Esophagus squamous epithelium (tissue), 5 donors: ENCODE data around the gene CAMK2A. TPM values are rescaled to one million over a fixed set of nuclear protein-coding genes. Genes with fewer than 3 reads are reported as not detected.

ENCODE experiments used
- DNase-seq: peaks from one replicate; lab custom pipeline; 2025; lab: John Stamatoyannopoulos, UW
- H3K27ac ChIP-seq, 4 donors: fragments of 200-600 bp; sonication (generic); one replicate each; pipeline ENCODE4 v1.5.1; 2016 to 2019; ENCODE audit warnings: mild to moderate bottlenecking in 1 of 4
- H3K27me3 ChIP-seq, 4 donors: fragments of 200-600 bp; sonication (generic); 1 replicate in 3 of 4; 2 replicates in 1 of 4; pipeline versions ENCODE4 v1.5.1 to v1.6.0; 2017 to 2021; ENCODE audit warnings: antibody characterized with exemption in 1 of 4
- H3K36me3 ChIP-seq, 3 donors: fragments of 200-600 bp; sonication (generic); one replicate each; pipeline ENCODE4 v1.5.1; 2016 to 2019
- H3K4me1 ChIP-seq, 3 donors: fragments of 200-600 bp; sonication (generic); one replicate each; pipeline ENCODE4 v1.5.1; 2017 to 2019
- H3K4me3 ChIP-seq, 4 donors: fragments of 200-600 bp; sonication (generic); 1 replicate in 3 of 4; 2 replicates in 1 of 4; pipeline ENCODE4 v1.5.1; 2016 to 2019; ENCODE audit warnings: mild to moderate bottlenecking in 2 of 4, moderate library complexity in 1 of 4
- H3K9me3 ChIP-seq, 3 donors: fragments of 200-600 bp; sonication (generic); one replicate each; pipeline ENCODE4 v1.5.1; 2016 to 2019
- CTCF ChIP-seq, 6 experiments: fragments of 450-650 bp in 4 of 6; fragments of 200-600 bp in 2 of 6; sonication (generic) in 2 of 6; IDR thresholded peaks; one replicate each; pipeline ENCODE4 v1.5.1; 2016 to 2019; ENCODE audit warnings: antibody characterized with exemption in 6 of 6, mild to moderate bottlenecking in 4 of 6, moderate library complexity in 4 of 6
- POLR2A ChIP-seq, 4 donors: fragments of 450-650 bp; IDR thresholded peaks; one replicate each; pipeline ENCODE4 v1.6.1; 2017; ENCODE audit warnings: antibody characterized with exemption in 4 of 4, mild to moderate bottlenecking in 4 of 4, moderate library complexity in 3 of 4
- WGBS, 2 donors: methylation state at CpG; one replicate each; pipeline ENCODE4 v1.1.5; 2018; 5-methylcytosine and 5-hydroxymethylcytosine counted together
- intact Hi-C: fragments of 100-400 bp; cut with DNase I; formaldehyde crosslinking; loops from one replicate; pipeline ENCODE4 v1.15.0; 2022
- total RNA-seq, 4 donors: library from RNA; depleted of rRNA; stranded (reverse); fragments of >200 nt; gene quantifications; one replicate each; pipeline ENCODE4 v1.1.0, GENCODE V29; 2016
- donor health status: DM: yes; HTN: yes; CAD: no.

Gene CAMK2A
- total RNA-seq, 4 donors from 2014 or later: 0.04 TPM; not detected in 3

DNA sequence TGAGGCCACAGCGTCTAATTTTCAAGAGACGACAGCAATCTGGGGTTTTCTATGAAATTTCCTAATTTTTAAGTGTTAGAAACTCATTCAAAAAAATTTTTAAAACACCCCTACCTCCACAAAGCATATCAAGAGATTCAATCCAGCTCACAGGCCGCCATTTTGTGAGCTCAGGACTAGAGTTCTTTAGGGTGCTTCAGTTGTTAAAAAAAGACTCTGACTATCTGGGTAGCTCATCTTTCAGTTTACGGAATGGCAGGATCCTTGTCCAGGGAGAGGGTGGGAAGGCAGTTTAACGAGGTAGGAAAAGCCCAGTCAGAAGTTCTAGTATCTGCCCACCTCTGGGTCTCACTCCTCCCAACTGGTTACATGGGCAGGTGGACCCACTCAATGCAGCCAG, 43.1 kb downstream of the CAMK2A start:
- WGBS, 2 donors: 81 to 87% methylated on average over 4 to 5 of the region's 5 CpGs
- TF ChIP-seq CTCF (IDR thresholded peaks at IDR 0.05) (no peak), POLR2A (IDR thresholded peaks at IDR 0.05) (no peak)
- Histone ChIP-seq H3K4me1 (peaks cover 0 to 25% (median 4%) of the 10 kb centered on the region in 3 donors), H3K27me3 (peaks cover 0 to 13% (median 0%) of the 10 kb centered on the region in 4 donors), H3K4me3 (no peak overlapping the region), H3K36me3 (no peaks in the 10 kb centered on the region), H3K9me3 (no peaks in the 10 kb centered on the region), H3K27ac (no peak overlapping the region)
- no peak for DNase-seq
- intact Hi-C loops: no loop called here

GRCh38 chr5:150245808-150246207, 43.8 kb downstream of the CAMK2A start:
- no peak for TF ChIP-seq POLR2A (IDR thresholded peaks at IDR 0.05)
- TF ChIP-seq CTCF (IDR thresholded peaks at IDR 0.05): no peak
- peaks cover 0 to 13% (median 0%) of the 10 kb centered on the region in 4 donors for H3K27me3 ChIP-seq
- no peaks in the 10 kb centered on the region for H3K36me3 ChIP-seq
- no peak overlapping the region for H3K4me3 ChIP-seq
- 45 to 100% methylated on average over 1 to 2 of the region's 3 CpGs for WGBS, 2 donors
- intact Hi-C loops: no loop called here
- no peaks in the 10 kb centered on the region for H3K9me3 ChIP-seq
- DNase-seq: no peak
- no peak overlapping the region for H3K27ac ChIP-seq
- peaks cover 0 to 25% (median 4%) of the 10 kb centered on the region in 3 donors for H3K4me1 ChIP-seq

GRCh38 chr5:150245111-150245789, 44.3 kb downstream of the CAMK2A start:
- peaks cover 0 to 13% (median 0%) of the 10 kb centered on the region in 4 donors for H3K27me3 ChIP-seq
- no peak for TF ChIP-seq POLR2A (IDR thresholded peaks at IDR 0.05)
- no peak for TF ChIP-seq CTCF (IDR thresholded peaks at IDR 0.05)
- no peak overlapping the region for H3K27ac ChIP-seq
- intact Hi-C loops: no loop called here
- no peak overlapping the region for H3K4me3 ChIP-seq
- 52 to 86% methylated on average over 8 to 12 of the region's 18 CpGs for WGBS, 2 donors
- DNase-seq: no peak
- H3K4me1 ChIP-seq: peaks cover 0 to 25% (median 4%) of the 10 kb centered on the region in 3 donors
- H3K9me3 ChIP-seq: no peaks in the 10 kb centered on the region
- H3K36me3 ChIP-seq: no peaks in the 10 kb centered on the region

- H3K36me3 ChIP-seq: no peaks in the 10 kb centered on the region
- H3K4me3 ChIP-seq: no peak overlapping the region
- DNase-seq: no peak
- no peak for TF ChIP-seq CTCF (IDR thresholded peaks at IDR 0.05)
- intact Hi-C loops: no loop called here
- no peak overlapping the region for H3K27ac ChIP-seq
- 74 to 77% methylated on average over 6 to 7 of the region's 7 CpGs for WGBS, 2 donors
- peaks cover 0 to 25% (median 4%) of the 10 kb centered on the region in 3 donors for H3K4me1 ChIP-seq
- H3K27me3 ChIP-seq: peaks cover 0 to 12% (median 0%) of the 10 kb centered on the region in 4 donors
- H3K9me3 ChIP-seq: no peaks in the 10 kb centered on the region
Observed at GRCh38 chr5:150244209-150244608, 45.4 kb downstream of the CAMK2A start.

DNA sequence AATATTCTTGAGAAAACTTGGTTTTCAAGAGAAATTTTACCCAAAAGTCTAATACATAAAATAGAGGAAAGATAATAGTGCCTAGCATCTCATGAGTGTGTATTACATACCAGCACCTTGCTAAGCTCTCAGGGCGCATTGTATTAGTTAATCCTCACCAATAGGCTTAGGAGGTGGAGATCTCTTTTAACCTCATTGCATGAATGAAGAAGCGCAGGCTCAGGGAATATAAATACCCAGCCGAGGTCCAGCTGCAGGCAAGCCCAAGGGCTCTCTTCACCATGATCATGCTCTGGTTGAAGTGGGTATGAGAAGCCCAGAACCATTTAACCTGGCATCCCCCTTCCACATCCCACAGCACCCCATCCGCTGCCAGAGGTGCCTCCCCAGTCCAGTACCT, 46.0 kb downstream of the CAMK2A start:
- intact Hi-C loops: no loop called here
- Histone ChIP-seq H3K4me1 (peaks cover 0 to 25% (median 4%) of the 10 kb centered on the region in 3 donors), H3K9me3 (no peaks in the 10 kb centered on the region), H3K36me3 (no peaks in the 10 kb centered on the region), H3K4me3 (no peak overlapping the region), H3K27me3 (peaks cover 0 to 7% (median 0%) of the 10 kb centered on the region in 4 donors), H3K27ac (no peak overlapping the region)
- DNase-seq: no peak
- TF ChIP-seq CTCF (IDR thresholded peaks at IDR 0.05): no peak
- TF ChIP-seq POLR2A (IDR thresholded peaks at IDR 0.05): no peak
- WGBS, 2 donors: 81 to 90% methylated on average over 4 of the region's 4 CpGs
